ENCODE measurements around the gene SLC6A4. TPM values are rescaled to one million over a fixed set of nuclear protein-coding genes. Genes with fewer than 3 reads are reported as not detected.

SLC6A4 gene
- total RNA-seq: not detected

DNA sequence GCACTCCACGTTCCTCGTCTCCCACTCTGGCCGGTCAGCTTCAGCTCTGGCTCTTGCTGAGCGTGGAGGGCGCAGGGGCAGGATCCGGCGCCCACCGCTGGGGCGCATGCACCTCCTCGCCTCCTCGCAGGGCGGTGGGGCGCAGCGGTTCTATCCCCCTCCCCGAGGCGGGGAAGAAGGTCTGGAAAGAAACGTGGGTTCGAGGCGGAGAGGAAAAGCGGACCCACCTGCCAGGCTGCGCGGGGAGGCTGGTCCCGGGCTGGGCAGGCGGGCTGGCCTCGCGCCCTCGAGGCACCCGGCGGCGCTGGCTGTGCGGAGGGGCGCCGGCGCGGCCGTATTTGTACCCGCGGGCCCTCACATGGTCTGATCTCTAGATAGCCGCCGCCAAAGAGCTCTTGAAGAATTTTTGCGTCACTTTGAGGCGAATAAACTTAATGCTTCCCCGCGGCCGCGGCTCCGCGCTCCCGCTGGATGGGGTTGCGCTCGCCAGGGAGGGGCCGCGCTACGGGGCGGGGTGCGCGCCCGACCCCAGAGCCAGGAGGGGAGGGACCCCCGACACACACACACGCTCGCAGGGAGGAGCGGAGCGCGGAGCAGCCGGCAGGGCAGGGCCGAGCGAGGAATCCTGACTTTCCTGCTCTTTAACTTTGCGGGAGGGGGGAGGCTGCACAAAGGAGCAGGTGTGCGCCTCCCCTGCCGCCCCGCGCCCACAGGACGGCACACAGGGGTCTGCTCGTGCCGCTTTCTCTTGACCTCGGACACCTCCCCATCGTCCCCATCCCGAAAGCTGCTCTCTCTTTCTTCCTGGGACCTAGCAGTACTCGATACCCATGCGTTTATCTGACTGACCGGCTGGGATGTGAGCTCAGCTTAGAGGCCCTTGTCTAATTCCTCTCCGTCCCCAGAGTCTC, at the start of gene SLC6A4:
Gene SLC6A4 (minus strand): TSS at position 312 of the 911 bp plus-strand sequence. CDS start 13,739 bp downstream, outside the sequence.
- no peak for DNase-seq (ENCODE audit: low spot score)

DNA sequence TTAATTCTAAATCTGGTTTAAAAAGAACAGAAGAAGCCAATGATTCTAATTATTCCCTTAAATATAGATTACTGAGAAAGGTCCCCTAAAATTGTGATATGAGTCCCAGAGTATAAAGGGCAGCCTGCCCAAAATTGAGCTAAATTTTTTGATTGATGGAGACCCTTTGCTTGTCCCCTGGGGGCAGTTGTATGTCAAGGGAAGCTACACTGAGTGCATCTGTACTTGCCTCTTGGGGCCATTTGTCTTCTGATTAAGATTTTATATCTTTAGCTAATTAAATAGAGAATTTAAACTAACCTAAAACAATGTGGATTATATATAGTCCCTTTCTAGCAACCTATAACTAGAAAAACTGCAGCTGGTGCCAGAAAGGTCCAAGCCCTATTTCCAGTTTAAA, 43.7 kb upstream of the SLC6A4 start:
- DNase-seq (ENCODE audit: low spot score): no peak

DNA sequence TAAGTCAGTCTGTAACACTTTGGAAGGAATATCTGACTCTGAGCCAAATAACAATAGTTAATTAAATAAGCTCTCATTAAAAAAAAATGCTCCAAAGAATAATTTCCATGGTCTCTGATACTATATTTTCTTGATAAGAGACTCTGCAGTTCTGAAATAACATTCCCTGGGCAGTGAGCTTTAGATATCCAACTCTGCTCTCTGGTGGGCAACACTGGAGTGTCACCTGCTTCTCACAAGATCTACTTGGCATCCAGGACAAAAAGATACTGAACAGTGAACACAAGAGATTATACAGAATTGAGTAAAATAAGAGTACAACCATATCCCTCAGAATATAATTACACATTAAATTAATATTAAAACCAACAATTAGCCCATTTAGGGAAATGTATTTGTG, 42.5 kb upstream of the SLC6A4 start:
- no peak for DNase-seq (ENCODE audit: low spot score)

DNA sequence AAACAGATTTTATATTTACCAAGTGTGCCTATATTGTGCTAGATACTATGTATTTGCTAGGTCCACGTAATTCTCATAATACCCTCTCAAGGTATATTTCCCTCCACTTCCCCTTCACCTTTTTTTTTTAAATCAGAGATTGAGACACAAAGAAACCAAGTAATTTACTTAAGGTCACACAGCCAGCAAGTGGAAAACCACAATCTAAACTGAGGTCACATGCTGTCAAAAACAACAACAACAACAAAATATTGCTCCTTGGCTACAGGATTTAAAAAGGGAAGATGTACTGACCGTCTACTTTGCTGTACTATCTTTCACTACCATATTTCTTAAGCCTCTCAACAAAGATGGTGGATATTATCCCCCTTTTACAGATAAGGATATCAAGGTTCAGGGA, 40.4 kb upstream of the SLC6A4 start:
- no peak for DNase-seq (ENCODE audit: low spot score)

DNA sequence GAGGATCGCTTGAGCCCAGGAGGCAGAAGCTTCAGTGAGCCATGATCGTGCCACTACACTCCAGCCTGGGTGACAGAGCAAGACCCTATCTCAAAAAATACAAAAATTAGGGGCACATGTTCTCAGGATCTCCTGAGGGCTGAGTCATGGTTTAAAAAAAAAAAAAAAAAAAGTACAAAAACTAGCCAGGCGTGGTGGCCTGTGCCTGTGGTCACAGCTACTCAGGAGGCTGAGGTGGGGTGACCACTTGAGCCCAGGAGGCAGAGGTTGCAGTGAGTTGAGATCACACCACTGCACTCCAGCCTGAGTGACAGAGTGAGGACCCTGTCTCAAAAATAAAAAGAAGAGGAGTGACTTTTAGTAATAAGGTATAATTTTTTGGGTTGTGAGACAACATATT, 39.4 kb upstream of the SLC6A4 start:
- no peak for DNase-seq (ENCODE audit: low spot score)

DNA sequence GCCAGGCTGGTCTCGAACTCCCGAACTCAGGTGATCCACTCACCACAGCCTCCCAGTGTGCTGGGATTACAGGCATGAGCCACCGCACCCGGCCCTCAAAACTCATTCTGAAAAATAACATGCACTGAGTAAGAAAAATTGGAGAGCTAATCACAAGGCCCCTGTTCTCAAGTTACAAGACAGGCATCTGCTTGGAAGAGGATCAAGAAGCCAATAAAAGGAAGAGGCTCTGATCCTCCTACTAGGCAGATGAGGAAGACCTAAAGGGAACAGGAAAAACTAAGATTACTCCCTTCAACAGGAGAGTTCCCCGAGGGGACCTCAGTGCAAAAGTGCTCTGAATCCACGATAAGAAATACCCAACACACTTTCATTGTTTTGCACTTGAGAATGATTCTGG, 37.9 kb upstream of the SLC6A4 start:
- DNase-seq (ENCODE audit: low spot score): no peak

DNA sequence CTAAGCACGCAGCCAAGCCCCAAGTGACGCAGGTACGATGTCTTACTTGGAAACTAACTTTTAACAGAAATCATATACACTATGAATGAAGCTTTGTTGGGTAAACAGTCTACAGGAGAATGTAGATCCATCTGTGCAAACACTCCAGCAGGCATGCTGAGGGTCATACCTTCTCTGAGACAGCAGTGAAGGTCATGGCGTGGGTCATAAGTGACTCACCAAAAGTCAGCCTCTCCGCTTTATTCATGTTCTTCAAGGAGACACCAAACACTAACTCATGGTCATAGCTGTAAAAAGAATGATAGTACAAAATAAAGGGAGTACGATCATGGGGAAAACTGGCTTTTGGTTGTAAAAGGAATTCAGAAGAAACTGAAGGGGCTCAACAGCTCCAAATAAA, 35.6 kb upstream of the SLC6A4 start:
- DNase-seq (ENCODE audit: low spot score): no peak

DNA sequence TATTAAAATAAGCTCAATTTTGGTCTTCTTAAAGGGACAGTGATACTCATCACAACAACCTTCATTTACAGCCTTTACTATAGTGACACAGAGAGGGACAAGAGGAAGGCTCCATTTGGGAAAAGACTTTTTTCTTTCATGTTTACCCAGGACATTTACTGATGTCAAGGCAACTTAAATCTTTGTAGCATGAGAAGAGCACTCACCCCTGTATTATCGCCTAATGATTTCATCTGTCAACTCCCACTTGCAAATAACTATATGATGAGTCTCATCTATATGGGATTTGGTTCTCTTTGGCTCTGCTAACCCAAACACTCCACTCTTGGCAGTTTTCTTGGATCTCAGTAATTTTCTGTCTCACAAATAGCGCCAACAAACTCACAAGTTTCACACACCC, 32.1 kb upstream of the SLC6A4 start:
- DNase-seq (ENCODE audit: low spot score): no peak

DNA sequence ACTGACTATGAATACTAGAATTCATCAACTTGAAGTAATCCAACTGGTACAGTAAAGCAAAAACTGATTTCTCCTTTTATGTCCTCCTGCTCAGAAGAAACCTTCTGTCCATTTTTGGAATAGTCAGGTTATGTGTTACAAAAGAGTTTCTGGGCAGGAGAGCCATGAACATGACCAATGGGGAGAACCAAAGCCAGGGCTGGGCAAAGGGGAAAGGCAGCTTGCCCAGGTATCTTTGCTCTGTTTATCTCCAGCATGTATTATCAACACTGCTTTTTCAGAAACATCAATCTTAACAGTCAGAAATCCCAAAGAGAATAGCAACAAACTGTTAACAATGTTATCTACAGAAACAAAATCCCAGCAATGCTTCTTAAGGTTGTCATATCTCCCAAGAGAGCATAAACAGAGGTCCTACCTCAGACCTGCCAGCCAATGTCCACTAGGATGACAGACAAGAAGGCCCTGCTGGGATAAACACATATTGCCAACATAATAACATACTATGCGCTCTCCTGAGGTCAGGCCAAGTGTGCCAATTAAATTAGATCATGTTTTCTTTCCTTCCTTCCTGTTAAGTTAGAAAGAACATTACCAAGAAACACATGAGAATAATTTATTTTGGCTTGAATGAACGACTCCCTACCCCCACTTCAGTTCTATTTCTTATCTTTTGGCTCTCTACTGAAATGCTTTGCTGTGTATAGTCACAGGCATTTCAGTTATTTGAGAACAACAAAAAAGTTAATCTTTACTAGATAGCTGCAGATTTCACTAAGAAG, 28.2 kb upstream of the SLC6A4 start:
- DNase-seq (ENCODE audit: low spot score): no peak

DNA sequence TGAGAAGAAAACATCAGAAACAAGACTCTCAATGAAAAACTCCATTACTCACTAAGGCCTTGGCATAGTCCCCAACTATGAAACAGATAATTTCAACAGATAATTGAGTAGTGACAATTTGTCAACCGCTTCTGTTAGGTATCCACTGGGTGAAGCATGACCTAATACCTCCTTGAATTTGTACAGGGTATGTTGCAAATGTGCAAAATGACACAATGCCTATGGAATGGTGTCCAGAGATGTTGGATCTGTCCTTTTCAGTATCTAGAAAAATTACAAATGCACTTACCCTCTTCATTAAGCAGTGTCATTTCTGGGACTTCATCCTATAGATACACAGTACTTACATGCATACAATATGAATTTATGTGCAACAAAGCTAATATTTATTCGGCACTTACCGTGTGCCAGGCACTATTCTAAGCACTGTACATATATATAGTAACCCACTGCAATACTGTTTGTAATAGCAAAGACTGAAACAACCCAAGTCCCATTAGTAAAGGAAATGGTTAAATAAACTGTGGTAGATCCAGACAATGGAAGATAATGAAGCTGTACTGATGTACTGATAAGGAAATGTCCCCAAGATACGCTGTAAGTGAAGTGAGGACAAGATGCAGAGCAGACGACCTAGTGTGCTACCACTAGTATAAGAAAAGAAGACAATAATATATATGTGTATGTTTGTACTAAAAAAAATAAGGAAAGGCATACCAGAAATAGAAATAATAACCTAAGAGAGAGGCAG, 21.4 kb upstream of the SLC6A4 start:
- DNase-seq (ENCODE audit: low spot score): no peak

DNA sequence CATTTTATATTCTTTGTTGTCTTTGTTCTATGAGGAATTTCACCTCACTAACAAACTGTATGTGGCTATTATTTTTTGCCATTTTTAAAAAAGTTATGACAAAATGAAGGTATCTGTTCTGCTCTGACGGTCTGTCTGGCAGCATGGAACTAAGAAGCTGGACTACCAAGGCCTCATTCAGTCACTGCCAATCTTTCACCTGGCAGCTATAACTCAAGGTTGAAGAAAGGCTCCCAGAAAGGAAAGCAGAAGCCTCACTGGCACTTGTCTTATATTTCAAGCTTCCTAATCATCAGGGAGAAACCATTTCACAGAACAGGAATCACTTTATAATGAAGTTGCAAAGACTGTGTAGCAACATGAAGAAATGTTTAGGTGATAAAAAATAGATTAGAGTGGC, 18.7 kb upstream of the SLC6A4 start:
- DNase-seq (ENCODE audit: low spot score): no peak

DNA sequence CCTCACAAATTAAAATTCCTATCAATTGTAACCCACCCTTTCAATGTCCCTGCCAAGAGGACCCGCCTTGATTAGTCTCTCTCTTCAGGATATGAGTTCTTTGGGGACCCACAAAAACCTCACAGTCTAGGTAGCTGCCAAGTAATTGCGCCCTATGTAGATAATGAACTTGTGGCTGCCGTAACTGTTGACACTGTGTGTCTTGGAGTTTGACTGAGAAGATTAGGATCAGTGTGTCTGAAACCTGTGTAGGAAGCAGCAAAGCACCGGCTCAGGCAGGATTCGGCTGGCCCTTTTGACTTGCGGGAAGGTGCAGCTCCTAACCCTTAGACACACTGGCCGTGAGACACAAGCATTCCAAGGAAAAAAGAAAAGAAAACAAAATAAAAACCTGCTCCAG, 17.8 kb upstream of the SLC6A4 start:
- no peak for DNase-seq (ENCODE audit: low spot score)

DNA sequence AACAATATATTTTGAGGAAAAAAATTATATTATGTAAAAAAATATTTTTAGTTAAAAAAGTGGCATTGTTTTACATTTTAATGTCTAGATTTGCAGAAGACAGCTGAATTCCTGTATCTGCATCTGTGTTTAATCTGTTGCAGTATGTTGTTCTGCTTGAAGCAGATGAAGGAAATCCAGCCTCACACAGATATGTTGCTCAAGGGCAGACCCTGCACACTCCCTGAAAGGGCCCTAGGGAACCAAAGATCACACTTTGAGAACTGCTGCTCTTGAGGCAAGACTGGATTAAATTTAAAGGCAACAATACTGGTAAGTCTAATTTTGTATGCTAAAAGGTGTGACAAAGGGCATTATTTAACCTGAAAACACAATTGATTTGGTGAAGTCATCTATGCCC, 16.4 kb upstream of the SLC6A4 start:
- no peak for DNase-seq (ENCODE audit: low spot score)

DNA sequence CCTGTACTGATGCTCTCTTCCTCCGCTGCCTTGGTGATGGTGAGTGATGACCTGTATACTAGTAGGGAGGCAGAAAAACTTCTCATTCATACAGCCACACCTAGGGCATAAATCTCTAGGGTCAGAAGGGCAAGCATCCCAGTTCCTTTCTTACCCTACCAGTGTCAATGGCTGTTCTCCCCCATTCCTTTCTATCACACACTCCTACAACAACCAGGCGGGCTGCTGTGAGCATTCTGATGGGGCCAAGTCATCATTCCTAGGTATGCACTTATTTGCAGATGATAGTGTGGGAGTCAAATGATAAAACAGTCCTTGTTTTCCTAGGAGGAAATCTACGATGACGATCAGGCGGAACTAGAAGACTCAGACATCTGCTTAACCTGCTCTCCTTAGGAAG, 14.0 kb upstream of the SLC6A4 start:
- DNase-seq (ENCODE audit: low spot score): no peak

DNA sequence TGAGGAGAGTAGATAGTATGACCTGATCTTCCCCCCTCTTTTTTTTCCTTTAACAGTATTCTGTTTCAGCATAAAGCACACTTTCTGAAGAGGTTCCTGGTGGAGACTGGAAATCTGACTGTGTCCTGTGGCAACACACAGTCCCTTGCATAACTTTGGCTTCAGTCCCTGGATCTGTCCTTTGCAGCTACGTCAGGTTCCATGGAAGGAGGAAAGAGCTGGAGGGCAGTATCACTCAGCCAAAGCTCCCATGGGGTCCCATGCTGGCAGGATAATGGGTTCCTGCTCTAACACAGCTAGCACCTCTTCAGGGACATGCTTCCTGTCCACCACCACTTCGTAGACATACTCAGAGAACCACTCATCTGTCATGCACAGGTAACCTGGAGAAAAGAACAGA, 13.3 kb upstream of the SLC6A4 start:
- no peak for DNase-seq (ENCODE audit: low spot score)

DNA sequence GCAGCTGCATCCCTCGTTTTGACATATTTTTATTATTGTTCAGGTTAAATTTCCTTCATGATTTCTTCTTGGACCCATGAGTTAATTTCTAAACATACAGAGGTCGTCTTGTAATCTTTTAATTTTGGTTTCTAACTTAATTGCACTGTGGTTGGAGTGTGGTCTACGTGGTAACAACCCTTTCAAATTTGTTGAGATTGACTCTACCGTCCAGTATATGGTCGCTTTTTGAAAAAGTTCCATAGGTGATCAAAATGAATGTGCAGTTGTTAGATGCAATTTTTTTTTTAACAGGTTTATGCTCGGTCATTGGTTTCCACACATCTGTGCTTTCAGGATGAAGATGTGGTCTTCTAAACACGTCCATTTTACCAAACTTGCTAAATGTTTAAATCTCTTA, 11.0 kb upstream of the SLC6A4 start:
- no peak for DNase-seq (ENCODE audit: low spot score)

DNA sequence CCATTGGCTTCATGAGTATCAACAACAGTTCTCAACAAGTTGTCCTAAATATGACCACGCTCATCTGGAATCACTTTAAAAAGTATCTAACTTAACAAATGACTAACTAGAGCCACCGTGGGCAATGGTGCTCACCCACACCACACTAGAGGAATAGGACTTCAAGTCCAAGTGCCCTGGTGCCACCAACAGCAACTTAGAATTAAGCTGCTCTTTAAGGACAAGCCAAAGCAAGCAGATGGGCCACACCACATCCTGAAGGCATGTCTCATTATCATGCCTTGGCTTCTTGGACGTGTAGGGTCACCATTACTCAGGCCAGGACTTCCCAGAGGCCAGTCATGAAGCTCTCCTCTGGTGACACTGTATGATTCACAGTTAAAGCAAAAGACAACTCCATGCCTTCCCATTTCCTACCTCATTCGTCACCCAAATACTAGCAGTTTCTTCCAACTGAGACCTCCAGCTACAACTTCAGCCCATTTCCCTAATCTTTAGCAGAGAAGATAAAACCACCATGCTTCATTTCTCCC, 9.4 kb upstream of the SLC6A4 start:
- DNase-seq (ENCODE audit: low spot score): no peak

DNA sequence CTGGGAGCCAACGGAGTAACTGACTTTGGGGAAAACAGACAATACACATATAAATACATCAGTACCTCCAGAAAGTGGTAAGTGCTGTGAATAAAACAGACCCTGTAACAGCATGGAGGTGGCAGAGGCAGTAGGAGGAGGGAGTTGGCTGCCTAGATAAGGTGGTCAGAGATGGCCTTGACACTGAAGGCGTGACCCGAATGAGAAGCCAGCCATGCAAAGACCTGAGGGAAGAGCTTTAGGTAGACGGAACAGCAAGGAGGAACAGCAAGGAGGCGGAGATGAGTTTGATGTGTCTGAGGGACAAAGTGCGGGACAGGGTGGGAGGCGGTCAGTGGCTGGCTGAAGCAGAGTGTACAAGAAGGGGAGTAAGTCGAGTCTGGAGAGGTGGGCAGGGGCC, 8.1 kb upstream of the SLC6A4 start:
- no peak for DNase-seq (ENCODE audit: low spot score)

DNA sequence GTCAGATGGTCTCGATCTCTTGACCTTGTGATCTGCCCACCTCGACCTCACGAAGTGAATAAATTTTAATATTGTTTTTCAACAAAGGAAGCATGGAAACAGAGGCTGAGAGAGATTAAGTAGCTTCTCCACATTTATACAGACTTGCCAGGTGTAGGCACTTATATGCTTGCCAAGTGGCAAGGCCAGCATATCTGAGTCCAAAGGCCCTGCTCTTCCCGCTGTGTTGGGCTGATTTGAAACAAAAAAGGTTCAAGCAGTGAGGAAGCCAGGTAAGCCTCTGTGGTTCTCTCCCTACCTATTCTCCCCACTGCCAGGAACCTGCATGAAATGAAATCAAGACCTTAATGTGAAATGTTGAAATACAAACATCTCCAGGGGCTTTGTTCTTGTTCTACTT, 7.5 kb upstream of the SLC6A4 start:
- DNase-seq (ENCODE audit: low spot score): no peak

DNA sequence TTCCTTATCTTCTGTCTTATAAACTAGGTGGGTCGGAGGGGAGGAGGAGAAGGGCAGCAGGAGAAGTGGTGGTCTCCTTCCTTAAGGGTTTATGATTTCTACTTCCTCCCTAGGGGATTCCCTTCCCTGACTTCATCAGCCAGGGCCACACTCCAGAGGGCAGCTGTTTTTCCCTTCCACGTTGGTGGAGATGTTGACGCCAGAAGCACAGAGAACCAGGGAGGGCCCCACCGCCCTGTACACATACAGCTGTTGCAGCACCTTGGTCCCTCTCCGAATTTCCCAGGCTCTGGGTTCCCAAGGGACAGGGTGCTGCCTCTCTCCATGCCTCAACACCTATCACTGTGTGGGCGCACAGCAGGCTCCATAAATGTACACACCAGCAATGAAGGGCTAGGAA, 5.6 kb upstream of the SLC6A4 start:
- no peak for DNase-seq (ENCODE audit: low spot score)

DNA sequence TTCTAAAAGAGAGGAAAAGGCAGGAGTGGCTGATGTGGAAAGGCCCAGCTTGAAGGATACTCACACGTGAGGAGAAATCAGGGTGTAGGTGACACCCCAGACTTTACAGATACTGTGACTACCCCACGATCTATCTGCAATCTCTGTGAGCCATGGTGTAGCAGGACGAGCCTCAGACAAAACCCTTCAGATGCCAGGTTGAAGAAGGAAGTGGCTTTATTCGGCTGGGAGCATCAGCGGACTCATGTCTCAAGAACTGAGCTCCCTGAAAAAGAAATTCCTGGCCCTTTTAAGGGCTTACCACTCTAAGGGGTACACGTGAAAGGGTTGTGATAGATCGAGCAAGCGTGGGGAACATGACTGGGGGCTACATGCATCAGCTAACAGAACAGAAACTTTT, 4.7 kb upstream of the SLC6A4 start:
- DNase-seq (ENCODE audit: low spot score): no peak

DNA sequence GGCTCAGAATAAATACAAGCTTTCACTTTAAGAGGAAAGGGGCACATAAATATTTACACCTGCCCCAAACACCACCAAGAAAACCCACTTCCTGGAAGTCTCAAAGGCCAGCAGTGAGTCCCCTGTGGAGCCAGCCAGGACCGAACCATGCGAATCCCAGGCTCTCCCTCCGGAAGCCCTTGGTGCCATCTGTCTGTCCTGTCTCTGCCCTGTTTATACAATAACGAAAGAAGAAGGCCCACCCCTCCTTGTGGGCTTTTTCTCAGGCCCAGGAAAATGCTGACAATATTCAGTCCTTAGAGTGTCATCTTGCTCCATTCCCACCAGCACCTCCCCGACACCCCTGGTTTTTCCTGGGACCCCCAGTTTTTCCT, 3.6 kb upstream of the SLC6A4 start:
- no peak for DNase-seq (ENCODE audit: low spot score)
